Neuron (in vitro differentiated cells): ENCODE results near the gene COL26A1.
"Not testable (repeated sequence)": the region's sequence is repeated elsewhere in the genome, so short reads cannot be mapped to it uniquely, and the experiment has no call there.

Experiments used
- H2AFZ ChIP-seq: one replicate; pipeline ENCODE4 v1.6.1; 2013; ENCODE audit warnings: low read depth, mild to moderate bottlenecking, inconsistent platforms, low read length, moderate library complexity
- H3K27me3 ChIP-seq: one replicate; pipeline ENCODE4 v1.6.1; 2013; ENCODE audit warnings: low read length; ENCODE audit not compliant: insufficient read depth
- H3K36me3 ChIP-seq: one replicate; pipeline ENCODE4 v1.6.1; 2013; ENCODE audit warnings: low read length; ENCODE audit not compliant: insufficient read depth
- H3K4me1 ChIP-seq: one replicate; pipeline ENCODE4 v1.6.1; 2013; ENCODE audit warnings: low read length; ENCODE audit not compliant: insufficient read depth
- H3K4me3 ChIP-seq: 2 replicates; pipeline ENCODE4 v1.5.1; 2013; ENCODE audit warnings: mild to moderate bottlenecking, low read length, moderate library complexity
- H3K9me3 ChIP-seq: one replicate; pipeline ENCODE4 v1.6.1; 2013; ENCODE audit warnings: low read length

Gene COL26A1

GRCh38 chr7:101362334-101363195 lies at the start of gene COL26A1:
Gene COL26A1 (plus strand): TSS chr7:101362875. CDS start chr7:101363033, 158 bp downstream.
- Histone ChIP-seq H3K36me3 (no peaks in the 10 kb centered on the region), H3K9me3 (peaks cover 2% of the 10 kb centered on the region), H3K4me3 (peak within 1 kb of the TSS; percentile 97), H3K4me1 (peaks cover 7% of the 10 kb centered on the region), H2AFZ (peak within 1 kb of the TSS; percentile 99), H3K27me3 (no peaks in the 10 kb centered on the region)

- no peaks in the 10 kb centered on the region for H3K27me3 ChIP-seq
- peaks cover 39% of the 10 kb centered on the region for H3K36me3 ChIP-seq
- no peak overlapping the region for H3K4me3 ChIP-seq
- no peaks in the 10 kb centered on the region for H3K4me1 ChIP-seq
- peaks cover 4% of the 10 kb centered on the region for H3K9me3 ChIP-seq
- H2AFZ ChIP-seq: no peak overlapping the region
These were observed 47.3 kb upstream of the COL26A1 start for GRCh38 chr7:101315336-101315735.

- Histone ChIP-seq H3K4me3 (no peak overlapping the region), H3K27me3 (no peaks in the 10 kb centered on the region), H3K4me1 (peaks cover 8% of the 10 kb centered on the region), H3K9me3 (no peaks in the 10 kb centered on the region), H2AFZ (no peak overlapping the region), H3K36me3 (peaks cover 36% of the 10 kb centered on the region)
These were observed 43.3 kb upstream of the COL26A1 start for GRCh38 chr7:101319401-101319800.

GRCh38 chr7:101321491-101322401 lies 40.9 kb upstream of the COL26A1 start, which contains the start of gene IFT22:
Gene IFT22 (minus strand): TSS chr7:101321812. CDS start chr7:101321709, 103 bp downstream.
- H2AFZ ChIP-seq: peak within 1 kb of the TSS; percentile 84
- peaks cover 19% of the 10 kb centered on the region for H3K36me3 ChIP-seq
- no peaks in the 10 kb centered on the region for H3K27me3 ChIP-seq
- H3K4me1 ChIP-seq: peaks cover 8% of the 10 kb centered on the region
- peak within 1 kb of the TSS; percentile 96 for H3K4me3 ChIP-seq
- no peaks in the 10 kb centered on the region for H3K9me3 ChIP-seq

- H3K4me1 ChIP-seq: no peaks in the 10 kb centered on the region
These were observed 34.5 kb upstream of the COL26A1 start for GRCh38 chr7:101328159-101328558.

GRCh38 chr7:101330011-101330484 lies 32.6 kb upstream of the COL26A1 start:
- Histone ChIP-seq H3K36me3 (no peaks in the 10 kb centered on the region), H3K4me3 (no peak overlapping the region), H3K9me3 (no peaks in the 10 kb centered on the region), H2AFZ (no peak overlapping the region), H3K4me1 (no peaks in the 10 kb centered on the region), H3K27me3 (no peaks in the 10 kb centered on the region)

More at GRCh38 chr7:101328159-101328558, 34.5 kb upstream of the COL26A1 start:
- Histone ChIP-seq H3K36me3 (no peaks in the 10 kb centered on the region), H3K4me3 (no peak overlapping the region), H3K9me3 (no peaks in the 10 kb centered on the region), H2AFZ (no peak overlapping the region), H3K27me3 (no peaks in the 10 kb centered on the region)

- Histone ChIP-seq H3K4me1 (no peaks in the 10 kb centered on the region), H2AFZ (no peak overlapping the region), H3K27me3 (no peaks in the 10 kb centered on the region), H3K9me3 (no peaks in the 10 kb centered on the region), H3K36me3 (no peaks in the 10 kb centered on the region), H3K4me3 (no peak overlapping the region)
These were observed 30.6 kb upstream of the COL26A1 start for GRCh38 chr7:101332026-101332425.

GRCh38 chr7:101333912-101334311 lies 28.8 kb upstream of the COL26A1 start:
- Histone ChIP-seq H2AFZ (no peak overlapping the region), H3K9me3 (no peaks in the 10 kb centered on the region), H3K27me3 (no peaks in the 10 kb centered on the region), H3K4me1 (no peaks in the 10 kb centered on the region), H3K4me3 (no peak overlapping the region), H3K36me3 (no peaks in the 10 kb centered on the region)

GRCh38 chr7:101340379-101340778 lies 22.3 kb upstream of the COL26A1 start:
- no peaks in the 10 kb centered on the region for H3K9me3 ChIP-seq
- H3K4me1 ChIP-seq: no peaks in the 10 kb centered on the region
- H3K36me3 ChIP-seq: no peaks in the 10 kb centered on the region
- no peaks in the 10 kb centered on the region for H3K27me3 ChIP-seq
- H2AFZ ChIP-seq: no peak overlapping the region
- H3K4me3 ChIP-seq: no peak overlapping the region

GRCh38 chr7:101342892-101343291 lies 19.8 kb upstream of the COL26A1 start:
- no peaks in the 10 kb centered on the region for H3K4me1 ChIP-seq
- no peaks in the 10 kb centered on the region for H3K9me3 ChIP-seq
- H3K4me3 ChIP-seq: no peak overlapping the region
- H3K36me3 ChIP-seq: no peaks in the 10 kb centered on the region
- no peak overlapping the region for H2AFZ ChIP-seq
- H3K27me3 ChIP-seq: no peaks in the 10 kb centered on the region

- H3K36me3 ChIP-seq: no peaks in the 10 kb centered on the region
- no peaks in the 10 kb centered on the region for H3K27me3 ChIP-seq
- no peaks in the 10 kb centered on the region for H3K4me1 ChIP-seq
- H3K4me3 ChIP-seq: no peak overlapping the region
- peaks cover 3% of the 10 kb centered on the region for H3K9me3 ChIP-seq
- no peak overlapping the region for H2AFZ ChIP-seq
These were observed 15.2 kb upstream of the COL26A1 start for GRCh38 chr7:101347477-101347876.

- not testable (repeated sequence) for H3K4me1 ChIP-seq, H3K9me3 ChIP-seq
These were observed 14.1 kb upstream of the COL26A1 start for GRCh38 chr7:101348456-101349067.

More at GRCh38 chr7:101348456-101349067, 14.1 kb upstream of the COL26A1 start:
- H2AFZ ChIP-seq, H3K27me3 ChIP-seq, H3K36me3 ChIP-seq, H3K4me3 ChIP-seq: not testable (repeated sequence)
